Measurements from ENCODE around the gene ING4. TPM values are rescaled to one million over a fixed set of nuclear protein-coding genes. Genes with fewer than 3 reads are reported as not detected.
A peak's percentile ranks its signal among the peaks of the same experiment; 100 is the strongest.

ING4 gene
- total RNA-seq, 2 experiments from 2014 or later = 24.9 TPM

DNA sequence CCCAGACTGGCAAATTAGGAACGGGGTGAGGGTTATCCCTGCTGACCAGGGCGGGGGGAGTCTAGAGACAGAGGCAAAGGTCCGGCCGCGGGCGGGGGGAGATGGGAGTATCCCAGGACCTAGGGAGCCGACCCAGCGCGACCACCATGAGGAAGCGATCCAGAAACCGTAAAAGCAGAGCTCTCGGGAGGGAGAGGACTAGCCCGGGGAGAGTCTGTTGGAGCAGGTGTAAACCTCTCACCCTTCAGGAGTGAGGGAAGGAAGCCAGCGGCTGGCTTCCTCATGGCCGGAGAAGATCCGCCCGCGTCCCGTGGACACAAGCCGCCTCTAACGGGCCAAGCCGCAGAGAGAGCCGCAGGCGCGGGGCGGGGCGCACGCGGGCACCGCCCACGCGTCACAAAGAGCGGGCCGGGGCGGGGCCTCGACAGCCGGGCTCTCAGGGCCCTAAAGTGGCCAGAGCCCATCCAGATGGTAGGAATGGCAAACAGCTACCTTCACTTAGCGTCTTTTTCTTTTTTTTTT lies 15.8 kb downstream of the ING4 start, which contains the start of gene ACRBP:
Gene ACRBP, minus strand, starts transcription at position 350 of the 522 bp plus-strand sequence. Its CDS starts 66 bp downstream, at position 284.
- H3K27me3 Mint-ChIP-seq (ENCODE audit: low read depth) = peaks cover 5% of the 10 kb centered on the region
- DNase-seq = peak; percentile 35

DNA sequence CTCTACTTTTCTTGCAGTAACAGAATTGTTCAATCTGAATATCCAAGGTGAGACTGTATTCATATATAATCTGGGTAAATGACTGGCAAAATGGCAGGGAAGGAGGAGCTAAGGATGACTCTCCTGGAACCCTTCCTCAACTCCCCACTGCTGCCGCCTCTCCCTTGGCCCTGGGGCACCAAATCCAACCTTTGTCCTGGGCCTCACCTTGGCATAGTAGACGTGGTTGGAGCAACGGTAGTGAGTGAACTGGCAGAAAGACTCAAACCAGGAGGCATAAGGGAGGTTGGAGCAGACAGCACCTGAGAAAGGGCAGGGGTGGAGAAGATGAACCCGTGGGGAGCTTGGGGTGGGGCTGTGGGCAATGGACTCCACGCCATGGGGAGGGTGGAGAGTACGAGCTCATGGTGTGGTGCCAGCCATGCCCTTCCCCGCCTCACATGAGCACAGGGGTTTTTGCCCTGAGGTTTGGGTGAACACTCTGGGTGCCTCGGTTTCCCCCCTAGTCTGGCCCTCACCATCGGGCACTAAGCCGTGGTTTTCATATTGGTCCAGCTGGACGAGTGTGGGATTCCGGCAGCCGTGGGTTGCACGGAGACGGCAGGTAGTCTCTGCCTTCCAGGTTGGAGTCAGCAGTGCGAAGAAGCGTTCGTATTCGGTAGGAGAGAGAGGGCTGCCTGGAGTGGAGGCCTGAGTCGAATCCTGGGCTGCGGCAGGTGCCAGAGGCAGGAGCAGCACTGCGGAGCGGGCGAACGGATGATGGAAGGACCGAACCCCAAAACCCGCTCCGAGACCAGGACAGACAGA lies 16.4 kb downstream of the ING4 start:
- POLR2A ChIA-PET = interaction anchor here (1.5 to 1.9 kb wide), 2 partner anchors 11 to 15 kb away, joined by 6 to 7 read pairs; partner anchors contain the start of gene LPAR5
- peaks cover 15% of the 10 kb centered on the region for H3K9me3 Mint-ChIP-seq (ENCODE audit: insufficient read depth)
- peaks cover 18% of the 10 kb centered on the region for H3K4me1 Mint-ChIP-seq (ENCODE audit: low read depth)
- peak overlapping the region; percentile 10 for H3K27ac Mint-ChIP-seq
- CTCF ChIA-PET = interaction anchor here (1.0 to 2.1 kb wide), 2 partner anchors 11 to 25 kb away, joined by 3 to 11 read pairs; partner anchors contain the start of gene LPAR5
- ATAC-seq (peak; percentile 22), DNase-seq (no peak)
- peaks cover 10% of the 10 kb centered on the region for H3K27me3 Mint-ChIP-seq (ENCODE audit: low read depth)
- H3K36me3 Mint-ChIP-seq (ENCODE audit: low read depth) = peaks cover 38% of the 10 kb centered on the region
- peak overlapping the region; percentile 51 for H3K4me3 Mint-ChIP-seq

More for the DNA sequence above, 15.8 kb downstream of the ING4 start, which contains the start of gene ACRBP:
- Mint-ChIP-seq H3K27ac (peak within 1 kb of the TSS; percentile 10), H3K4me1 (ENCODE audit: low read depth) (peaks cover 18% of the 10 kb centered on the region), H3K9me3 (ENCODE audit: insufficient read depth) (peaks cover 15% of the 10 kb centered on the region), H3K36me3 (ENCODE audit: low read depth) (peaks cover 41% of the 10 kb centered on the region), H3K4me3 (peak within 1 kb of the TSS; percentile 51)
- CTCF ChIA-PET = no interaction called here
- peak; percentile 84 for ATAC-seq
- POLR2A ChIA-PET = interaction anchor here (0.5 to 1.9 kb wide), 3 partner anchors 12 to 35 kb away, joined by 4 to 7 read pairs (median 6); partner anchors contain the start of gene LPAR5

GRCh38 chr12:6644903-6645302 lies 18.0 kb downstream of the ING4 start:
- H3K4me1 Mint-ChIP-seq (ENCODE audit: low read depth) = peaks cover 18% of the 10 kb centered on the region
- ATAC-seq (no peak), DNase-seq (no peak)
- no peak overlapping the region for H3K27ac Mint-ChIP-seq
- peaks cover 28% of the 10 kb centered on the region for H3K36me3 Mint-ChIP-seq (ENCODE audit: low read depth)
- peaks cover 14% of the 10 kb centered on the region for H3K27me3 Mint-ChIP-seq (ENCODE audit: low read depth)
- no peak overlapping the region for H3K4me3 Mint-ChIP-seq
- peaks cover 15% of the 10 kb centered on the region for H3K9me3 Mint-ChIP-seq (ENCODE audit: insufficient read depth)
- CTCF ChIA-PET = interaction anchor here (1.1 to 2.1 kb wide), 4 partner anchors 9 to 17 kb away, joined by 3 to 11 read pairs (median 3); partner anchors contain the start of gene LPAR5
- POLR2A ChIA-PET = interaction anchor here (1.5 kb wide), 1 partner anchor 10 kb away, joined by 4 read pairs; no protein-coding TSS in a partner anchor

GRCh38 chr12:6644257-6644596 lies 18.7 kb downstream of the ING4 start:
- peaks cover 15% of the 10 kb centered on the region for H3K9me3 Mint-ChIP-seq (ENCODE audit: insufficient read depth)
- no peak overlapping the region for H3K4me3 Mint-ChIP-seq
- H3K36me3 Mint-ChIP-seq (ENCODE audit: low read depth) = peaks cover 28% of the 10 kb centered on the region
- peaks cover 14% of the 10 kb centered on the region for H3K27me3 Mint-ChIP-seq (ENCODE audit: low read depth)
- CTCF ChIA-PET = interaction anchor here (1.1 to 2.1 kb wide), 5 partner anchors 9 to 25 kb away, joined by 3 to 11 read pairs (median 3); partner anchors contain the start of gene LPAR5
- POLR2A ChIA-PET = interaction anchor here (0.8 to 1.5 kb wide), 2 partner anchors 9 to 13 kb away, joined by 3 to 4 read pairs; no protein-coding TSS in a partner anchor
- peak overlapping the region; percentile 27 for H3K27ac Mint-ChIP-seq
- H3K4me1 Mint-ChIP-seq (ENCODE audit: low read depth) = peaks cover 18% of the 10 kb centered on the region
- DNase-seq (no peak), ATAC-seq (no peak)

DNA sequence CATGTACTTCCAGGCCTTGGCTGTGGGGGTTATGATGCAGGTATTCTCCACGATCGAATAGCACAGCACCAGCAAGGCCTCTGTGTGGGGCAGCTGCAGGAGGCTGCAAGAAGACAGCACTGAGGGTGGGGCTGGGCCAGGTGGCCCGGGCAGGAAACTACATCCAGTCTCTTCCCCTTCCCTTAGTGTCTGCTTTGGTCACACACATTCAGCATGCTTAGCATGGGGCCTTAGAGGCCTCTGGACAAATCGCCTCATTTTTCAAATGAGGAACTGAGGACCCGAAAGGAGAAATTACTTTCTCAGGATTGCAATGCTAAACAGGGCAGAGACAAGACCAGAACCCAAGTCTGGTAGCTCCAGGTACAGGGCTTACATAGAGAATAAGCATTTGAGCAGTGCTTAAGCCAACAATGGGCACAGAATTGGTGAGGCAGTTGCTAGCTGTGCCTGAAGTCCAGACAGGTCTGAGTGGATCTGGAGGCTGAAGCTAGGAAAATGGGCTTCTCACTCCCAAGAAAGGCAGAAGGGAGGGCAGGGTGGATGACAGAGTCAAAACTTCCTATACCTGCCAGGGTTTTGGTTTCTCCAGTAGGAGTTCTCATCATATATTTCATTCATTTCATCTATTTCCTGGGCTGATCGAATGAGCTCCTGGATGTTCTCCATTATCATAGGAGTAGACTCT lies 19.2 kb downstream of the ING4 start:
- Mint-ChIP-seq H3K4me3 (no peak overlapping the region), H3K36me3 (ENCODE audit: low read depth) (peaks cover 28% of the 10 kb centered on the region), H3K27ac (no peak overlapping the region), H3K4me1 (ENCODE audit: low read depth) (peaks cover 18% of the 10 kb centered on the region), H3K27me3 (ENCODE audit: low read depth) (peaks cover 14% of the 10 kb centered on the region), H3K9me3 (ENCODE audit: insufficient read depth) (peaks cover 15% of the 10 kb centered on the region)
- DNase-seq (no peak), ATAC-seq (no peak)
- CTCF ChIA-PET = interaction anchor here (1.1 to 2.1 kb wide), 4 partner anchors 8 to 25 kb away, joined by 3 to 11 read pairs (median 3); partner anchors contain the start of gene LPAR5
- POLR2A ChIA-PET = interaction anchor here (0.8 to 1.5 kb wide), 2 partner anchors 9 to 13 kb away, joined by 3 to 4 read pairs; no protein-coding TSS in a partner anchor

- ATAC-seq = no peak
- CTCF ChIA-PET = interaction anchor here (0.7 to 1.4 kb wide), 3 partner anchors 9 to 83 kb away, joined by 3 to 5 read pairs (median 3); partner anchors contain the start of gene COPS7A
Measured at GRCh38 chr12:6641131-6641530, 21.8 kb downstream of the ING4 start.

GRCh38 chr12:6640497-6640896 lies 22.4 kb downstream of the ING4 start:
- Mint-ChIP-seq H3K27ac (no peak overlapping the region), H3K27me3 (ENCODE audit: low read depth) (peaks cover 14% of the 10 kb centered on the region), H3K4me1 (ENCODE audit: low read depth) (peaks cover 27% of the 10 kb centered on the region), H3K36me3 (ENCODE audit: low read depth) (peaks cover 15% of the 10 kb centered on the region), H3K4me3 (no peak overlapping the region), H3K9me3 (ENCODE audit: insufficient read depth) (peaks cover 15% of the 10 kb centered on the region)
- ATAC-seq (no peak), DNase-seq (no peak)
- ChIA-PET POLR2A (interaction anchor here (1.4 kb wide), 1 partner anchor 30 kb away, joined by 3 read pairs; no protein-coding TSS in a partner anchor), CTCF (interaction anchor here (0.9 to 1.4 kb wide), 2 partner anchors 20 to 83 kb away, joined by 3 to 5 read pairs; partner anchors contain the start of gene COPS7A)

More at GRCh38 chr12:6641131-6641530, 21.8 kb downstream of the ING4 start:
- peaks cover 21% of the 10 kb centered on the region for H3K4me1 Mint-ChIP-seq (ENCODE audit: low read depth)
- H3K36me3 Mint-ChIP-seq (ENCODE audit: low read depth) = peaks cover 15% of the 10 kb centered on the region
- DNase-seq = no peak
- H3K27ac Mint-ChIP-seq = no peak overlapping the region
- peaks cover 15% of the 10 kb centered on the region for H3K9me3 Mint-ChIP-seq (ENCODE audit: insufficient read depth)
- POLR2A ChIA-PET = no interaction called here
- no peak overlapping the region for H3K4me3 Mint-ChIP-seq
- peaks cover 14% of the 10 kb centered on the region for H3K27me3 Mint-ChIP-seq (ENCODE audit: low read depth)

- ChIA-PET CTCF (no interaction called here), POLR2A (interaction anchor here (0.9 to 1.4 kb wide), 2 partner anchors 28 to 171 kb away, joined by 3 read pairs; no protein-coding TSS in a partner anchor)
- peaks cover 13% of the 10 kb centered on the region for H3K9me3 Mint-ChIP-seq (ENCODE audit: insufficient read depth)
Measured at GRCh38 chr12:6639151-6639801, 23.6 kb downstream of the ING4 start.

DNA sequence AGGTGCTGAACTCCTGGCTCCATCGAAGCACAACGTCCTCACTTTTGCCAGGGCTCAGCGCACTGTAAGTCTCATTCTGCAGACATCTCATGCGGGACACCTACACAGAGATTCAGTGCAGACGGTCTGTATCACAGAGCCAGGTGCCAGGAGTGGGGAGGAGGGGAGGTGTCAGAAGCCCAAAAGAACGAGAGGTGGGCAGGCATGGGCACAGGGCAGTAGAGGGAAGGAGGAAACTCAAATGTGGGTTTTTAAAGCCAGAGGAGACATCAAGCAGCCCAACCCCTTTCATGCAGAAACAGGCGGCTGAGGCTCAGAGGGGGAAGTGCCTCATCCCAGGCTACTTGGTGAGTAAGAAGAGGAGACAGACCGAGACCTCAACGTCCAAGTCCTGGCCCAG lies 24.6 kb downstream of the ING4 start:
- POLR2A ChIA-PET = no interaction called here
- CTCF ChIA-PET = no interaction called here
- peaks cover 36% of the 10 kb centered on the region for H3K4me1 Mint-ChIP-seq (ENCODE audit: low read depth)
- DNase-seq (no peak), ATAC-seq (no peak)
- H3K9me3 Mint-ChIP-seq (ENCODE audit: insufficient read depth) = peaks cover 4% of the 10 kb centered on the region
- H3K36me3 Mint-ChIP-seq (ENCODE audit: low read depth) = peaks cover 3% of the 10 kb centered on the region
- no peak overlapping the region for H3K4me3 Mint-ChIP-seq
- peak overlapping the region; percentile 2 for H3K27ac Mint-ChIP-seq
- H3K27me3 Mint-ChIP-seq (ENCODE audit: low read depth) = peaks cover 14% of the 10 kb centered on the region

More at GRCh38 chr12:6639151-6639801, 23.6 kb downstream of the ING4 start:
- H3K4me3 Mint-ChIP-seq = no peak overlapping the region
- peaks cover 14% of the 10 kb centered on the region for H3K27me3 Mint-ChIP-seq (ENCODE audit: low read depth)
- H3K27ac Mint-ChIP-seq = peak overlapping the region; percentile 2
- no peak for DNase-seq
- H3K36me3 Mint-ChIP-seq (ENCODE audit: low read depth) = peaks cover 10% of the 10 kb centered on the region
- H3K4me1 Mint-ChIP-seq (ENCODE audit: low read depth) = peaks cover 35% of the 10 kb centered on the region
- no peak for ATAC-seq

DNA sequence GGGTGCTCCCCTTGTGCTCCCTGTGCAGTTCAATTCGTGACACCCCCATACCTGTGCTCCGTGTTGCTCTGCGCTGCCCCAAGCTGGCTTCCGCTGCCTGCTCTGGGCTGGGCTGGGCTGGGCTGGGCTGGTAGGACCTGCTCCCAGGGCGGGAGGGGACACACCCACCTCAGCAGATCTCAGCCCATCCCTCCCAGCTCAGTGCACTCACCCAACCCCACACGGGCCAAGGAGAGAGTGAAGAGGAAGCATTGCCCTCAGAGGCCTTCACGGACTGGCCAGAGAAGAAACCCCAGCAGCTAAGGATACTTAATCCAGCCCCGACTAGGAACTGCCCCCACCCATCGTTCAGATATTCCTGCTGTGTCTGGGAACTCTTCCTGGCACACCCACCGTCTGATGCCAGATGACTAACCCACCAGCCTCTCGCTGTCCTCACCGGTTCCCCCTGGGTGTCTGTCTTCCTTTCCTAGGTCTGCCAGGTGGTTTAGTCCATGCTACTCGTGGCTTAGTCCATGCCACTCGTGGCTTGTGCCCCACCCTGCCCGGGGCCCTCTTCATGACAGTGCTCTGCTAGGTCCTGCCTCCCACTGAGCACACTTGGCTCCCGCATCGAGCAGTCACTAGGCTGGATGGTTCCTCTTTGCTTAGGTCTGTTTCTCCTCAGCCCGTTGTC lies 26.9 kb downstream of the ING4 start, which contains the start of gene LPAR5:
Gene LPAR5, minus strand, starts transcription at position 104 of the 676 bp plus-strand sequence. CDS start 14,711 bp downstream, outside the sequence.
- POLR2A ChIA-PET = interaction anchor here (0.7 to 2.0 kb wide), 18 partner anchors 8 to 138 kb away, joined by 3 to 10 read pairs (median 4); partner anchors contain the start of genes ACRBP, COPS7A, MLF2 and ZNF384
- Mint-ChIP-seq H3K4me3 (peak within 1 kb of the TSS; percentile 77), H3K27ac (peak within 1 kb of the TSS; percentile 89), H3K4me1 (ENCODE audit: low read depth) (peaks cover 59% of the 10 kb centered on the region), H3K27me3 (ENCODE audit: low read depth) (no peaks in the 10 kb centered on the region), H3K9me3 (ENCODE audit: insufficient read depth) (no peaks in the 10 kb centered on the region), H3K36me3 (ENCODE audit: low read depth) (peaks cover 2% of the 10 kb centered on the region)
- CTCF ChIA-PET = interaction anchor here (1.0 to 1.7 kb wide), 9 partner anchors 9 to 329 kb away, joined by 3 to 11 read pairs (median 4); partner anchors contain the start of genes PTMS and ZNF384
- ATAC-seq (peak; percentile 70), DNase-seq (peak; percentile 72)
